ENCODE results near the gene NECAP2. TPM values are rescaled to one million over a fixed set of nuclear protein-coding genes. Genes with fewer than 3 reads are reported as not detected.
"Not testable (repeated sequence)": the region's sequence is repeated elsewhere in the genome, so short reads cannot be mapped to it uniquely, and the experiment has no call there.

NECAP2 gene
- total RNA-seq, 1 donor from 2014 or later, result 41.2 TPM

GRCh38 chr1:16430606-16431005, 9.9 kb upstream of the NECAP2 start:
- DNase-seq, result no peak

- no peak for DNase-seq
Observed at GRCh38 chr1:16433030-16433429, 7.5 kb upstream of the NECAP2 start.

GRCh38 chr1:16434007-16434406, 6.5 kb upstream of the NECAP2 start:
- no peak for DNase-seq

- DNase-seq, result no peak
Observed at GRCh38 chr1:16434501-16434900, 6.0 kb upstream of the NECAP2 start.

- no peak for DNase-seq
Observed at GRCh38 chr1:16436946-16437474, 3.5 kb upstream of the NECAP2 start, which contains the start of gene SPATA21. Gene SPATA21, minus strand, starts transcription at chr1:16437424. Its CDS starts 6,053 bp downstream, at chr1:16431371.

GRCh38 chr1:16438516-16438915, 2.0 kb upstream of the NECAP2 start:
- DNase-seq, result no peak

GRCh38 chr1:16438924-16439323, 1.6 kb upstream of the NECAP2 start:
- DNase-seq, result no peak

- DNase-seq, result no peak
Observed at GRCh38 chr1:16440131-16440469, 424 bp upstream of the NECAP2 start.

GRCh38 chr1:16441282-16441665, 750 bp downstream of the NECAP2 start:
- peak; percentile 9 for DNase-seq

- no peak for DNase-seq
Observed at GRCh38 chr1:16442265-16442664, 1.7 kb downstream of the NECAP2 start.

GRCh38 chr1:16442941-16443340, 2.4 kb downstream of the NECAP2 start:
- DNase-seq, result no peak

- DNase-seq, result no peak
Observed at GRCh38 chr1:16443975-16444770, 3.6 kb downstream of the NECAP2 start.

GRCh38 chr1:16445052-16445451, 4.5 kb downstream of the NECAP2 start:
- DNase-seq, result no peak

- no peak for DNase-seq
Observed at GRCh38 chr1:16446116-16446515, 5.6 kb downstream of the NECAP2 start.

GRCh38 chr1:16447641-16448040, 7.1 kb downstream of the NECAP2 start:
- no peak for DNase-seq

- DNase-seq, result no peak
Observed at GRCh38 chr1:16449065-16449464, 8.5 kb downstream of the NECAP2 start.

- no peak for DNase-seq
Observed at GRCh38 chr1:16449666-16450065, 9.1 kb downstream of the NECAP2 start.

GRCh38 chr1:16450863-16451481, 10.4 kb downstream of the NECAP2 start:
- DNase-seq, result no peak

GRCh38 chr1:16451841-16452528, 11.5 kb downstream of the NECAP2 start:
- DNase-seq, result no peak

- DNase-seq, result not testable (repeated sequence)
Observed at GRCh38 chr1:16454909-16455308, 14.4 kb downstream of the NECAP2 start.

GRCh38 chr1:16456151-16456550, 15.6 kb downstream of the NECAP2 start:
- not testable (repeated sequence) for DNase-seq

GRCh38 chr1:16458831-16459230, 18.3 kb downstream of the NECAP2 start:
- DNase-seq, result no peak

GRCh38 chr1:16459352-16459925, 18.9 kb downstream of the NECAP2 start:
- DNase-seq, result no peak
